Medulla oblongata (tissue), 1 donor: ENCODE data around the gene PRKACA.
"Not testable (repeated sequence)": the region's sequence is repeated elsewhere in the genome, so short reads cannot be mapped to it uniquely, and the experiment has no call there.

ENCODE experiments used
- DNase-seq: peaks from one replicate; pipeline ENCODE4 v3.0.0-alpha.2; 2015; ENCODE audit errors: extremely low spot score

PRKACA gene

GRCh38 chr19:14070268-14071050 is 47.1 kb downstream of the PRKACA start:
- no peak for DNase-seq

- DNase-seq: no peak
Measured at GRCh38 chr19:14066134-14066533, 51.4 kb downstream of the PRKACA start.

- no peak for DNase-seq
Measured at GRCh38 chr19:14063105-14063504, 54.5 kb downstream of the PRKACA start.

- DNase-seq: no peak
Measured at GRCh38 chr19:14062558-14062855, 55.1 kb downstream of the PRKACA start.

GRCh38 chr19:14061751-14062557 is 55.6 kb downstream of the PRKACA start, which contains the start of gene PALM3:
PALM3 (minus strand) TSS chr19:14062076; CDS start chr19:14061980, 96 bp downstream.
- no peak for DNase-seq

GRCh38 chr19:14061081-14061749 is 56.3 kb downstream of the PRKACA start:
- no peak for DNase-seq

GRCh38 chr19:14059652-14060155 is 57.9 kb downstream of the PRKACA start:
- DNase-seq: no peak

GRCh38 chr19:14059093-14059480 is 58.5 kb downstream of the PRKACA start:
- DNase-seq: no peak

- DNase-seq: no peak
Measured at GRCh38 chr19:14058182-14059092, 59.1 kb downstream of the PRKACA start.

GRCh38 chr19:14056741-14057356 is 60.7 kb downstream of the PRKACA start:
- no peak for DNase-seq

- no peak for DNase-seq
Measured at GRCh38 chr19:14056069-14056666, 61.4 kb downstream of the PRKACA start.

GRCh38 chr19:14055396-14055795 is 62.2 kb downstream of the PRKACA start:
- no peak for DNase-seq

- DNase-seq: no peak
Measured at GRCh38 chr19:14054721-14055120, 62.8 kb downstream of the PRKACA start.

GRCh38 chr19:14054099-14054498 is 63.5 kb downstream of the PRKACA start:
- DNase-seq: no peak

- no peak for DNase-seq
Measured at GRCh38 chr19:14053500-14053899, 64.1 kb downstream of the PRKACA start.

- DNase-seq: no peak
Measured at GRCh38 chr19:14053032-14053431, 64.5 kb downstream of the PRKACA start.

- no peak for DNase-seq
Measured at GRCh38 chr19:14052470-14052869, 65.1 kb downstream of the PRKACA start.

- no peak for DNase-seq
Measured at GRCh38 chr19:14051980-14052379, 65.6 kb downstream of the PRKACA start.

- DNase-seq: not testable (repeated sequence)
Measured at GRCh38 chr19:14050961-14051360, 66.6 kb downstream of the PRKACA start.

GRCh38 chr19:14050512-14050911 is 67.0 kb downstream of the PRKACA start:
- DNase-seq: no peak
